Gastrocnemius medialis (tissue), 4 donors: ENCODE measurements around the gene EFCC1. TPM values are rescaled to one million over a fixed set of nuclear protein-coding genes. Genes with fewer than 3 reads are reported as not detected.
A peak's percentile ranks its signal among the peaks of the same experiment; 100 is the strongest.

Experiments
- ATAC-seq, 2 donors: fragments of 150-250 bp; one replicate each; pipeline ENCODE4 v1.9.1; 2016
- DNase-seq, 2 donors: peaks; one replicate each; pipeline ENCODE4 v3.0.0-alpha.2; 2019
- H3K27ac ChIP-seq, 4 donors: fragments of 200-600 bp; sonication (generic); 1 replicate in 1 of 4; 2 replicates in 3 of 4; pipeline ENCODE4 v1.5.1; 2016 to 2018; ENCODE audit warnings: mild to moderate bottlenecking in 2 of 4, moderate library complexity in 1 of 4
- H3K27me3 ChIP-seq, 3 donors: fragments of 200-600 bp; sonication (generic) in 2 of 3; 1 replicate in 1 of 3; 2 replicates in 2 of 3; pipeline versions ENCODE4 v1.5.1 to v1.6.0; 2016 to 2019; ENCODE audit warnings: mild to moderate bottlenecking in 1 of 3, moderate library complexity in 1 of 3
- H3K36me3 ChIP-seq, 2 donors: fragments of 200-600 bp; sonication (generic) in 1 of 2; one replicate each; pipeline ENCODE4 v1.5.1; 2017 to 2018
- H3K4me1 ChIP-seq, 2 donors: fragments of 200-600 bp; sonication (generic) in 1 of 2; one replicate each; pipeline ENCODE4 v1.5.1; 2016 to 2017; ENCODE audit warnings: mild to moderate bottlenecking in 2 of 2
- H3K4me3 ChIP-seq, 4 donors: fragments of 200-600 bp; sonication (generic) in 3 of 4; 1 replicate in 1 of 4; 2 replicates in 3 of 4; pipeline ENCODE4 v1.5.1; 2016 to 2019; ENCODE audit warnings: mild to moderate bottlenecking in 2 of 4
- H3K9me3 ChIP-seq, 3 donors: fragments of 200-600 bp; sonication (generic) in 2 of 3; 1 replicate in 1 of 3; 2 replicates in 2 of 3; pipeline ENCODE4 v1.5.1; 2016 to 2019
- POLR2A ChIP-seq, 2 donors: fragments of 450-650 bp; IDR thresholded peaks; one replicate each; pipeline ENCODE4 v1.6.1; 2017; ENCODE audit warnings: antibody characterized with exemption in 2 of 2, mild to moderate bottlenecking in 2 of 2, moderate library complexity in 2 of 2
- in situ Hi-C, 4 donors: fragments of 200-750 bp; cut with MboI; loops; one replicate each; pipeline versions ENCODE4 v1.15.0 to v1.8.0; 2017; ENCODE audit warnings: low sequenced_read_pairs in 4 of 4
- intact Hi-C: fragments of 100-400 bp; cut with DNase I; formaldehyde crosslinking; loops from one replicate; pipeline ENCODE4 v1.15.1; 2023; ENCODE audit warnings: low total_unique reads
- total RNA-seq, 4 donors: library from RNA; depleted of rRNA; stranded (reverse); fragments of >200 nt; gene quantifications; one replicate each; pipeline versions ENCODE4 v1.1.0 to v1.2.3, GENCODE V29; 2016
- TF ChIP-seq, protein P1 (sequence below), 5 experiments: fragments of 450-650 bp in 3 of 5; fragments of 200-600 bp in 2 of 5; sonication (generic) in 2 of 5; IDR thresholded peaks in 4 of 5; conservative IDR thresholded peaks in 1 of 5; 1 replicate in 4 of 5; 2 replicates in 1 of 5; pipeline ENCODE4 v1.5.1; 2016 to 2019; ENCODE audit warnings: antibody characterized with exemption in 5 of 5, mild to moderate bottlenecking in 3 of 5, moderate library complexity in 3 of 5

Gene EFCC1
- total RNA-seq, 4 donors from 2014 or later: 0.26 to 1.2 (median 0.45) TPM

DNA sequence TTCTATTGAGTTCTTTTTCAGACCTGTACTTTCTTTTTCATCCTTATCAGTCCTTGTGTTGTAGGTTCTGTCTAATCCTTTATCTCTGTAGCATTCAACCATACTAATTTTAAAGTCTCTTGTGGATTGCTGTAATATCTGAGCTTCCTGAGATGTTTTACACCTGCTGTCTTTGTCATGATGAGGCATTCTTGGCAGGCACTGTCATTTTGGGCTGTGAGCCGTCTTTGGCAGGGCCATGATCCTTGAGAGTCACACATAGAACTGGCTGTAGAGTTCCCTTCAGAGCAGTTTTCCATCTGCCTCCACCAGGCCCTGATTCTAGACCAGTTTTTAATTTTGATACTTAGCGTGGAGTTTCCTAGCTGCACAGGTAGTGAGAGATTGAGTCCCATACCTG lies 6.7 kb downstream of the EFCC1 start:
- intact Hi-C loops: no loop called here
- peaks cover 19 to 34% of the 10 kb centered on the region in 2 donors for H3K4me1 ChIP-seq
- peaks cover 6 to 12% (median 7%) of the 10 kb centered on the region in 3 donors for H3K27me3 ChIP-seq
- peak; percentile 34 for ATAC-seq
- no peak for DNase-seq
- H3K9me3 ChIP-seq: no peaks in the 10 kb centered on the region
- no peak overlapping the region for H3K4me3 ChIP-seq
- H3K27ac ChIP-seq: peak overlapping the region in 3 of 4 donors; percentile 16 to 31 (median 29)
- in situ Hi-C loops: no loop called here
- no peaks in the 10 kb centered on the region for H3K36me3 ChIP-seq
- no peak for TF ChIP-seq POLR2A (IDR thresholded peaks at IDR 0.05)
- TF ChIP-seq, protein P1, sequence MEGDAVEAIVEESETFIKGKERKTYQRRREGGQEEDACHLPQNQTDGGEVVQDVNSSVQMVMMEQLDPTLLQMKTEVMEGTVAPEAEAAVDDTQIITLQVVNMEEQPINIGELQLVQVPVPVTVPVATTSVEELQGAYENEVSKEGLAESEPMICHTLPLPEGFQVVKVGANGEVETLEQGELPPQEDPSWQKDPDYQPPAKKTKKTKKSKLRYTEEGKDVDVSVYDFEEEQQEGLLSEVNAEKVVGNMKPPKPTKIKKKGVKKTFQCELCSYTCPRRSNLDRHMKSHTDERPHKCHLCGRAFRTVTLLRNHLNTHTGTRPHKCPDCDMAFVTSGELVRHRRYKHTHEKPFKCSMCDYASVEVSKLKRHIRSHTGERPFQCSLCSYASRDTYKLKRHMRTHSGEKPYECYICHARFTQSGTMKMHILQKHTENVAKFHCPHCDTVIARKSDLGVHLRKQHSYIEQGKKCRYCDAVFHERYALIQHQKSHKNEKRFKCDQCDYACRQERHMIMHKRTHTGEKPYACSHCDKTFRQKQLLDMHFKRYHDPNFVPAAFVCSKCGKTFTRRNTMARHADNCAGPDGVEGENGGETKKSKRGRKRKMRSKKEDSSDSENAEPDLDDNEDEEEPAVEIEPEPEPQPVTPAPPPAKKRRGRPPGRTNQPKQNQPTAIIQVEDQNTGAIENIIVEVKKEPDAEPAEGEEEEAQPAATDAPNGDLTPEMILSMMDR (IDR thresholded peaks at IDR 0.05 in 4 of 5, conservative IDR thresholded peaks at IDR 0.05 in 1 of 5): no peak

DNA sequence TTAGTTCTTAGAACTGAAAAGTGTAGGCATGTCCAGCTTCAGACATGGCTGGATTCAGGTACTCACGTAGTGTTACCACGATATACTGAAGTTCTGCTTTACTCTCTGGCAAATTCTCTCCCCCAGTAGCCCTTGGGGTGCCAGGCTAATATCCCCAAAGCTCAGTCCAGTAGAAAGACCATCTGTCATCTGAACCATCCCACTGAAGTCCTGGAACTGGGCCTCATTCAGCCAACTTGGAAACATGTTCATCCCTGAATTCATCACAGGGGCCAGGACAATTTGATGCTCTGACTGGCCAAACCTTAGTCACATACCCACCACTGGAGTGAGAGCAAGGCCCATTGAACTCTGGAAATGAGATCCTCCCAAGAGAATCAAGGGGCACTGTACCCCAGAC lies 8.2 kb downstream of the EFCC1 start:
- Histone ChIP-seq H3K9me3 (no peaks in the 10 kb centered on the region), H3K27ac (no peak overlapping the region), H3K4me3 (no peak overlapping the region), H3K27me3 (peaks cover 0 to 4% (median 0%) of the 10 kb centered on the region in 3 donors), H3K36me3 (no peaks in the 10 kb centered on the region), H3K4me1 (peaks cover 19 to 27% of the 10 kb centered on the region in 2 donors)
- DNase-seq (no peak), ATAC-seq (no peak)
- intact Hi-C loops: no loop called here
- in situ Hi-C loops: no loop called here
- no peak for TF ChIP-seq POLR2A (IDR thresholded peaks at IDR 0.05)
- TF ChIP-seq, protein P1 (IDR thresholded peaks at IDR 0.05 in 4 of 5, conservative IDR thresholded peaks at IDR 0.05 in 1 of 5): no peak

DNA sequence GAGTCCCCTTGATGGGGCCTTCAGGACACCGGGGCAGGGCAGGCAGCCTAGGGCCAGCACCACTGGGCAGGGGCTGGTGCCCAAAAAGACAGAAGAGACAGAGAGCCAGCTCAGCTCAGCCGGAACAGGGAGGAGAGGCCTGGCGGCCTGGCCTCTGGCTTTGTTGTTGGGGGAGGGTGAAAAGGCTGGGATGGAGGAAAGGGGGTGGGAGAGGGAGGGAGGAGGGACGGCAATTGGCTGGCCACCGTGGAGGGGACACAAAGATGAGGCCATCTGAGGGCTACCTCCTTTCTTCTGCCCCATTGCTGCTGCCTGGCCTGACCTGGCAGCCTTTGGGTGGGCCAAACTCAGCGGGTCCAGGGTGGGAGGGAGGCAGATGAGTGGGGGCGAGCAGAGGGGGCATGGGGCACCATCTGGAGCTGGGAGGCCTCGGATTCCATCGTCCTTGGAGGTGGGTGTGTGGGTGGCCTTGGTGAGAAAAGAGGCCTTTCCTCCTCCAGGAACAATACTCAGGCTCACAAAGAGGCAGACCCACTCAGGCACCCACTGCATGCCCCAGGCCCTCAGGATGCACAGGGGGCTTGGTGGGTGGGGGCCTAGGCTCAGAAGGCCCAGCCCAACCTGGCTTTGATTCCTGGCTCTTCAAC lies 9.3 kb downstream of the EFCC1 start:
- H3K9me3 ChIP-seq: no peaks in the 10 kb centered on the region
- intact Hi-C loops (no loop called here), in situ Hi-C loops (no loop called here)
- H3K27me3 ChIP-seq: no peaks in the 10 kb centered on the region
- ATAC-seq: no peak
- H3K36me3 ChIP-seq: no peaks in the 10 kb centered on the region
- H3K4me1 ChIP-seq: peaks cover 10 to 25% of the 10 kb centered on the region in 2 donors
- H3K4me3 ChIP-seq: no peak overlapping the region
- no peak for DNase-seq
- TF ChIP-seq, protein P1 (IDR thresholded peaks at IDR 0.05 in 4 of 5, conservative IDR thresholded peaks at IDR 0.05 in 1 of 5): no peak
- TF ChIP-seq POLR2A (IDR thresholded peaks at IDR 0.05): no peak
- no peak overlapping the region for H3K27ac ChIP-seq

DNA sequence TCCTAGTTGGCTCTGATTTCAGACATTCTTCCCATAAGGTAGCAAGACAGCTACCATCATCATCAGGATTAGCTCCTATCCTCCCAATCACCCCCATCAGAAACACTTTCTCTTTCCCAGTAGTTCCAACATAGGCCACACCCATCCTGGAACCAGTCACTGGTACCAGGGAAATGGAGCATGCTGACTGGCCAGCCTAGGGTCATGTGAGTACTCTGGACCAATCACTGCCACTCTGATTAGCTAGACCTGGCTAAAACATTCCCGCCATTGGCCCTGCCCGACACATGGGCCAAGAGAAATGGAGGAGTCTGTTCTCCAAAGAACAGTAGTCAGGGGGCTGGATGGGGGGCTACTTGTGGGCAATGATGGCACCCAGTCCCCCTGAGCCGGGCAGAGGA lies 12.4 kb downstream of the EFCC1 start:
- Histone ChIP-seq H3K4me3 (no peak overlapping the region), H3K9me3 (no peaks in the 10 kb centered on the region), H3K36me3 (no peaks in the 10 kb centered on the region), H3K4me1 (peaks cover 12 to 25% of the 10 kb centered on the region in 2 donors), H3K27ac (peak overlapping the region in 3 of 4 donors; percentile 62 to 71 (median 71)), H3K27me3 (no peaks in the 10 kb centered on the region)
- ATAC-seq (no peak), DNase-seq (no peak)
- intact Hi-C loops (no loop called here), in situ Hi-C loops (no loop called here)
- TF ChIP-seq, protein P1 (IDR thresholded peaks at IDR 0.05 in 4 of 5, conservative IDR thresholded peaks at IDR 0.05 in 1 of 5): no peak
- no peak for TF ChIP-seq POLR2A (IDR thresholded peaks at IDR 0.05)
